ENCODE results near the gene ZEB2. TPM values are rescaled to one million over a fixed set of nuclear protein-coding genes. Genes with fewer than 3 reads are reported as not detected.

Gene ZEB2
- total and polyA plus RNA-seq, 2 of the 8 experiments (the other 6 are each of a cell fraction or from before 2014, with no cell fraction given), result 0.38 TPM; not detected in 1

- TF ChIP-seq POLR2AphosphoS5 (IDR thresholded peaks at IDR 0.05; ENCODE audit: low read depth, low read length) (no peak), MAX (IDR thresholded peaks at IDR 0.05) (no peak), NRF1 (IDR thresholded peaks at IDR 0.05; ENCODE audit: low read depth, low read length) (no peak), RXRA (IDR thresholded peaks at IDR 0.05; ENCODE audit: insufficient read depth, low read depth, low read length) (no peak)
These were observed 140.0 kb downstream of the ZEB2 start (continued) for GRCh38 chr2:144379851-144380311.
